Activated CD8-positive, alpha-beta memory T cell treated with anti-CD3 and anti-CD28 coated beads for 36 hours (primary cell): ENCODE measurements around the gene BLVRA. TPM values are rescaled to one million over a fixed set of nuclear protein-coding genes. Genes with fewer than 3 reads are reported as not detected.

Experiments
- total RNA-seq, 2 experiments: library from RNA; stranded (reverse); gene quantifications; one replicate each; pipeline ENCODE4 v1.2.3, GENCODE V29; 2021

The BLVRA gene
- total RNA-seq, 2 experiments from 2014 or later, result 32.9 to 34.0 TPM

Other genes with a start within 250 kb of the BLVRA start
- 10 to 100 TPM; 38.6 to 41.5 TPM for gene STK17A, start 175.6 kb upstream of the BLVRA start, total RNA-seq
- gene COA1, start 29.2 kb upstream of the BLVRA start, total RNA-seq, result 10 to 100 TPM; 82.9 to 85.6 TPM
- gene MRPS24, start 110.8 kb downstream of the BLVRA start, total RNA-seq, result 100 to 1,000 TPM; 131 to 138 TPM
- gene URGCP, start 147.9 kb downstream of the BLVRA start, total RNA-seq, result 10 to 100 TPM; 28.8 to 31.0 TPM
- 10 to 100 TPM; 15.2 to 15.6 TPM for gene UBE2D4, start 167.8 kb downstream of the BLVRA start, total RNA-seq
- not detected for gene SPDYE1, start 239.2 kb downstream of the BLVRA start, total RNA-seq